HG03565 (cell line): ENCODE measurements around the gene ZNF668.

ENCODE experiments used
- ATAC-seq: cut with Tn5 transposase; IDR thresholded peaks from one replicate; pipeline ENCODE4 v1.9.1; 2021; ENCODE audit warnings: mild to moderate bottlenecking, moderate library complexity; ENCODE audit not compliant: unreplicated experiment

Gene ZNF668

GRCh38 chr16:31073970-31074813 lies at the start of gene ZNF668, which contains the start of gene ZNF646:
Gene ZNF668 (minus strand): TSS chr16:31074240. CDS start chr16:31064459, 9,781 bp downstream.
Gene ZNF646 (plus strand): TSS chr16:31074422. CDS start chr16:31076325, 1,903 bp downstream.
- peak; percentile 66 for ATAC-seq

GRCh38 chr16:31120129-31120528 lies 46.1 kb upstream of the ZNF668 start:
- ATAC-seq = no peak

GRCh38 chr16:31118223-31119155 lies 44.4 kb upstream of the ZNF668 start:
- no peak for ATAC-seq

- ATAC-seq = peak; percentile 73
Measured at GRCh38 chr16:31117384-31118222, 43.6 kb upstream of the ZNF668 start, which contains the start of gene KAT8. Gene KAT8 (plus strand): TSS chr16:31117664. CDS start chr16:31117682, 18 bp downstream.

- ATAC-seq = no peak
Measured at GRCh38 chr16:31114468-31114867, 40.4 kb upstream of the ZNF668 start.

GRCh38 chr16:31113121-31114120 lies 39.4 kb upstream of the ZNF668 start:
- no peak for ATAC-seq

- ATAC-seq = no peak
Measured at GRCh38 chr16:31112711-31113110, 38.7 kb upstream of the ZNF668 start.

GRCh38 chr16:31111881-31112466 lies 37.9 kb upstream of the ZNF668 start:
- no peak for ATAC-seq

GRCh38 chr16:31110106-31111034 lies 36.3 kb upstream of the ZNF668 start:
- ATAC-seq = no peak

- ATAC-seq = no peak
Measured at GRCh38 chr16:31109622-31110021, 35.6 kb upstream of the ZNF668 start.

GRCh38 chr16:31108794-31109558 lies 34.9 kb upstream of the ZNF668 start:
- no peak for ATAC-seq

- ATAC-seq = peak; percentile 77
Measured at GRCh38 chr16:31108035-31108793, 34.2 kb upstream of the ZNF668 start, which contains the start of gene BCKDK. Gene BCKDK (plus strand): TSS chr16:31108386. CDS start chr16:31109224, 838 bp downstream.

GRCh38 chr16:31107465-31107867 lies 33.4 kb upstream of the ZNF668 start:
- peak; percentile 36 for ATAC-seq

GRCh38 chr16:31106509-31107464 lies 32.7 kb upstream of the ZNF668 start:
- ATAC-seq = no peak

GRCh38 chr16:31105677-31106213 lies 31.7 kb upstream of the ZNF668 start:
- ATAC-seq = peak; percentile 31
